HG02981 (cell line): Measurements from ENCODE around the gene ZFYVE28.
"Not testable (repeated sequence)": the region's sequence is repeated elsewhere in the genome, so short reads cannot be mapped to it uniquely, and the experiment has no call there.

Experiments
- ATAC-seq: cut with Tn5 transposase; IDR thresholded peaks from one replicate; pipeline ENCODE4 v1.9.1; 2021; ENCODE audit warnings: mild to moderate bottlenecking, moderate library complexity; ENCODE audit not compliant: unreplicated experiment

ZFYVE28 gene

DNA sequence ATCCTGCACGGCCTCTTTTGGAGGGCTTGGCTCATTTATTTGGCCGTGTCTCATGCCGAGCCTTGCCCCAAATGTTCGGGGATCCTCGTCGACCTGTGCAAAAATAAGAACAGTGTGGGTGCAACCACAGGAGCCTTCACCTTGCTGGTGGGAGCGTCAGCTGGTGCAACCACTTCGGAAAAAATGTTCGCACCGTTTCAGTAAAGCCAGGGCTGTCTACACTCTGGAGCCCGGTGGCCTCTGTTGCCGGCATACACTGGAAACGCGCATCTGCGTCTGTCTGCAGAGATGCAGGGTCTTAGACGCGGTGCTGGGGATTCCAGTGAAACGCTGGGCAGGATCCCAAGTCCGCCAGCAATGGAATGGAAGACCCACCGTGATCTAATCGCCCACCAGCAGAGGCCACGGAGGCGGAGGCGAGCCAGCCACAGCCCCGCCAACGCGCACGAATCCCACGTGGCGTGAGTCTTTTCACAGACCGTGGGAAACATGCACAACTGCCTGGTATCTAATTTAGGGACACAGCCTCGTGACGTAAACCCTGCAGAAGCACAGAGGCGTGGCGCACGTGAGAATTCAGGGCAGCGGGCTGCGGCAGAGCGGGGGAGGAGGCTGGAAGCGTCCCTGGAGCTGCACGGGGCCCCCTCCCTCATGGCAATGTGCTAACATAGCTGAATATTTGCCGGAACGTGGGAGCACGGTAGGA, 142.7 kb downstream of the ZFYVE28 start:
- ATAC-seq = no peak

DNA sequence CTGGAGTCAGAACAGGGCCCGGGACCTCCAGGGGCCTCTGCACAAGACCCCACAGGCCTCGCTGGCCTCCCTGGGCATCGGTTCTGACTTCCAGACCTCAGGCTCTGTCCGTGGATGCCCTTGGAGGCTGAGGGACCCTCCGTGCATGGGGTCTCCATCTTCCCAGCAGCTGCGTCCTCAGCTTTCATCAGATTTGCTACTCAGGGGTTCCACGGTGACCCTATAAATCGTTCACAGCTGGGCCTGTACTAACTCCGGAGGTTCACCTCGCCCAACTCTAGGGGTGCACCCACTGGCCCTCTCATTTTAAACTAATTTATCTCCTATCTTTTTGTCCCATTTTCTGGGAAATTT, 143.4 kb downstream of the ZFYVE28 start:
- ATAC-seq = not testable (repeated sequence)

DNA sequence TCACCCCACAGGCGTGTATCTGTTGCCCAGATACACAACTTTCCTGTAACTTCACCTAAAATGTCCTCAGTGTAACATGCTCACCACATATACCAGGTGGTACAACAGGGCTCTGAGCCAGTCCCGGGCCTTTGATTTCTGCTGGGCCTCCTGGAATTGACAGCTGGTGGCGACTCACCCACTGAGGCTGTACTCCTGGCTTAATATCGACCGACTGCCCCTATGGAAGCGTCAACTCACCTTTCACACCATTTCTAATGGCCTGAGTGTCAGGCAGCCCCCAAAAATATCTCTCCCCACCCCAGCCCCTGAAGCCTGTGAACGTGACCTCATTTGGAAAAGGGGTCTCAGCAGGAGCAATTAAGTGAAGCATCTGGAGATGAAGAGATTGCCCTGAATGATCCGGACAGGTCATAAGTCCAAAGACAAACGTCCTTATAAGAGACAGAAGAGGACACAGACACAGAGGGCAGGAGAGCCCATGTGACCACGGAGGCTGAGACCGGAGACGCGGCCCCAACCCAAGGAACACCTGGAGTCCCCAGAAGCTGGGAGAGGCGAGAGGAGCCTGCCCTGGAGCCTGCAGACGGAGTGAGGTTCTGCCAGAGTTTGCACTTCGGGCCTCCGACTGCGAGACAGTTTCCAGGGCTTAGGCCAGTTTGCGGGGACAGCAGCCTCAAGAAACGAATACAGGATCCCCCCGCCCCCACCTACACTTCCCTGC, 144.0 kb downstream of the ZFYVE28 start:
- no peak for ATAC-seq

DNA sequence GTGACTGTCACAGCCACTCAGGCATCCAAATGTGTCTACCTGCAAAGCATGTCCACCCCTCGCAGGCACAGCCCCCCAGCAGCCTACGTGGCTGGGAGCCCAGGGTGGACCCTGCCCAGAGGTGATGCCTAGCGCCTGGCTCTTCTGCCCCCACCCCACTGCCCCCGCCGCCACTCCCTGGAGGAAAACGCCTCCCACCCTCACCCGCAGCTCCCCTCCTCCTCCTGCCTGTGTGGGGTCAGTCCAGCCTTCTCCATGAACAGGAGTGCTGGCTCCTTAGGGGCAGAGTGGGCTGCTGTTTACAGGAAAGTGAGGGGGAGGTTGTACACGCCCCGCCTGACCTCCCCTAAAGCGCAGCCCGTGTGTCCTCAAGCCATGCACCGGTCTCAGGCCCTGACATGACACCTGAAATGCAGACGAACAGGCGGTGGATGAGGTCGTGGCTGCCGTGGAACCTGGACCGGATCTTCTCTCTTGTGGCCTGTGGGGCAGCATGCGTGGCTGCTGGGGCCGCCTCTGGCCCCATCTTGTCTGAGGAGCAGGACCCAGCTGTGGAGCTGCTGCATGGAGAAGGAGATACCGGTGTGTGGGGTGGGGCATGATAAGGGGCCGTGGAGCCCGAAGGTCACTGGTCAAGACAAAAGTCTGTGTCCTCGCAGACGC, 144.7 kb downstream of the ZFYVE28 start:
- ATAC-seq = no peak

DNA sequence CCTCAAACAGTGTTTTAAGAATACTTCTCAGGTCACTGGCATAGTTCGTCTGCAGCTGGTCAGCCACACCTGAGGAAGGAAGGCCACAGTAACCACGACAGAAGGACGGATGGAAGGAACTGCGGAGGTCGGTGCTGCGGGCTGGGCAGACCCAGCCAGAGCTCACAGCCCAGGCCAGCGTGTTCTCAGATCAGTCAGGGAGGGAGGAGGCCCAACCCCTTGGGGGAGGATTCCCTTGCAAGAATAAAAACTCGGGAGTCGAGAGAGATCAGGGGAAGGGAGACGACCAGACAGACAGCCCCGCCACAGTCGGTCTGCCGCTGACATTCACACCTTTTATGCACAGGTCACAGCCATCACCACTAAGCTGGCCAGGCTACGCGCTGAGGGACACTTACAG, 145.2 kb downstream of the ZFYVE28 start:
- ATAC-seq = no peak

- no peak for ATAC-seq
Measured at GRCh38 chr4:2272828-2273120, 145.7 kb downstream of the ZFYVE28 start.

DNA sequence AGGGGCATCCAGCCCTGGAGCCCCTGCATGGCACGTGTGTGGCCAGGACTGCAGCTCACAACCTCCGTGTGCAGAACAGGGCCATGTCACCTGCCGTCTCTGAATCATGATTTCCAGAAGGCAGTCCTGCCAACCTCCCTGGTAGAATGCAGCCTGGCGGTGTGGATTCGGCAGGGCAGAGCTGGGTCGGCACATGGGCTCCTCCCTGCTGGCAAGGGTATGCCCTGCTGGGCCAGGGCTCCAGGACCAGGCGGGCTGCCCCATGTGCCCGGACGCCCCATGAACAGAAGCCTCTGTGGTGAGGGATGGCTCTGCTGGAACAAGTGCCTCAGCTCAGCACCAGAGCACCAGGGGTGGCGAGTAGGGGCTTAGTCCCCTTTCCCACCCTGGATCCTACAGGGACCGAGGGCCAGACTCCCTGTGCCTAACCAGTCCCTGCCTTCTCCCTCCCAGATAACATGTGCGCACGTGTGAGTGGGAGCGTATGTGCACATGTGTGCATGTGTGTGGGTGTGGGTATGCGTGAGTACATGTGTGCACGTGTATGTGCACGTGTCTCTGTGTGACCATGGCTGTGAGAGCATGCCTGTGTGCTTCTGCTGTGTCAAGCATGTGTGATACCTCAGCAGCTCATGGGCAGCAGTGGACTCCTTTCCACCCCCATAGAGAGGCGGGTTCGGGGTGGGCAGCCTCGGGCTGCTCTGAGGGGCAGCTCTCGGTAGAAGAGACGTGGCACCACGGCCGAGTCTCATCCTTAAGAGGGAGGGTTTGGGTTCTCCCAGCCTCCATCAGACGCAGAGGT, 146.2 kb downstream of the ZFYVE28 start:
- ATAC-seq = no peak

- ATAC-seq = no peak
Measured at GRCh38 chr4:2271279-2272025, 147.0 kb downstream of the ZFYVE28 start.

- ATAC-seq = no peak
Measured at GRCh38 chr4:2270341-2271165, 147.9 kb downstream of the ZFYVE28 start.

GRCh38 chr4:2269618-2270163, 148.8 kb downstream of the ZFYVE28 start:
- no peak for ATAC-seq

GRCh38 chr4:2269206-2269531, 149.3 kb downstream of the ZFYVE28 start:
- ATAC-seq = no peak

DNA sequence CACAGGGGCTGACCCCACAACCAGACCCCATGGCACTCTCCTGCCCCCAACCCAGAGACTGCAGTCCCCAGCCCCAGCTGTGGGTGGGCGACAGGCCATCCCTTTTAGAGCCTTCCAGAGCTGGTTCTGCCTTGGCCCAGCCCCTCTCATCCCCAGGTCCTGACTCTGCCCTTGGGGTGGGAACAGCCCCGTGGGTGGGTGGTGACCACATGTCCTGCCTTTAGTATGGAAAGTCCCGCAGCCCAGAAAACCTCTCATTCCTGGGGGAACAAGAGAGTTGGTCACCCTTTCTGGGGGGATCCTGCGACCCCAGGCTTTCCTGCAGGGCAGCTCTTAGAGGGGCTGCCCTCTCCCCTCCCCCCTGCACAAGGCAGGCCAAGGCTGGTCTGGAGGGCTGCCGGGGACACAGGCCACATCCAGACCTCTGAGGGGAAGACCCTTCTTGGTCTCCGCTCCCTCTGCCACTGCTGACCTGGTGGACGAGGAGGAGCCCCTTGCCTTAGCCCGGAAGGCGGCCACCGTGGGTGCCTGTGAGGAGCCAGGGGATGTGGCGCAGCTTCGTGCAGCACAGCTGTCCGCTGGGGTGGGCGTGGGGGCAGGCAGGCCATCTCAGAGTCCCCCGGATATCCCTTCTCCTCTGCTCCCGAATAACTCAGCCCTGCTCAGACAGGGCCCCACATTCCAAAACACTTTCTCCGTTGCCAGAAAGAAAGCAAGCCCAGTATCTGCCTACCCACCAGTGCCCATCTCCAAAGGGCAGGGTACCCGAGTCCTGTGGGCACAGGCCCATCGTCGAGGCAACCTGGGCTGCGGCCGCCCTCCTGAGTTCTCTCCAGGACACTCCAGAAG, 149.9 kb downstream of the ZFYVE28 start:
- ATAC-seq = no peak

- ATAC-seq = no peak
Measured at GRCh38 chr4:2267841-2268240, 150.6 kb downstream of the ZFYVE28 start.

- no peak for ATAC-seq
Measured at GRCh38 chr4:2267320-2267811, 151.1 kb downstream of the ZFYVE28 start.

GRCh38 chr4:2266821-2267220, 151.6 kb downstream of the ZFYVE28 start:
- no peak for ATAC-seq

GRCh38 chr4:2266181-2266580, 152.3 kb downstream of the ZFYVE28 start:
- ATAC-seq = no peak

- ATAC-seq = no peak
Measured at GRCh38 chr4:2265113-2266110, 153.0 kb downstream of the ZFYVE28 start.
